PC-3 (cell line): Measurements from ENCODE around the gene NOSIP.

Experiments used
- EZH2 ChIP-seq: fragments of 300-600 bp; sonication (generic); IDR thresholded peaks from one replicate; pipeline ENCODE4 v1.6.1; 2017; ENCODE audit warnings: antibody characterized with exemption, mild to moderate bottlenecking, low read length; ENCODE audit not compliant: unreplicated experiment
- TF ChIP-seq, protein P1 (sequence below): fragments of 300-600 bp; sonication (generic); conservative IDR thresholded peaks from 2 replicates; pipeline ENCODE4 v1.5.1; 2017; ENCODE audit warnings: antibody characterized with exemption, low read depth, mild to moderate bottlenecking, low read length

- TF ChIP-seq, protein P1, sequence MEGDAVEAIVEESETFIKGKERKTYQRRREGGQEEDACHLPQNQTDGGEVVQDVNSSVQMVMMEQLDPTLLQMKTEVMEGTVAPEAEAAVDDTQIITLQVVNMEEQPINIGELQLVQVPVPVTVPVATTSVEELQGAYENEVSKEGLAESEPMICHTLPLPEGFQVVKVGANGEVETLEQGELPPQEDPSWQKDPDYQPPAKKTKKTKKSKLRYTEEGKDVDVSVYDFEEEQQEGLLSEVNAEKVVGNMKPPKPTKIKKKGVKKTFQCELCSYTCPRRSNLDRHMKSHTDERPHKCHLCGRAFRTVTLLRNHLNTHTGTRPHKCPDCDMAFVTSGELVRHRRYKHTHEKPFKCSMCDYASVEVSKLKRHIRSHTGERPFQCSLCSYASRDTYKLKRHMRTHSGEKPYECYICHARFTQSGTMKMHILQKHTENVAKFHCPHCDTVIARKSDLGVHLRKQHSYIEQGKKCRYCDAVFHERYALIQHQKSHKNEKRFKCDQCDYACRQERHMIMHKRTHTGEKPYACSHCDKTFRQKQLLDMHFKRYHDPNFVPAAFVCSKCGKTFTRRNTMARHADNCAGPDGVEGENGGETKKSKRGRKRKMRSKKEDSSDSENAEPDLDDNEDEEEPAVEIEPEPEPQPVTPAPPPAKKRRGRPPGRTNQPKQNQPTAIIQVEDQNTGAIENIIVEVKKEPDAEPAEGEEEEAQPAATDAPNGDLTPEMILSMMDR: peak; percentile 45; the same call in 1 of the 2 replicates
- no peak for TF ChIP-seq EZH2
Measured at GRCh38 chr19:49614096-49614833, 33.9 kb upstream of the NOSIP start.
